ENCODE results near the gene GLIS1. TPM values are rescaled to one million over a fixed set of nuclear protein-coding genes. Genes with fewer than 3 reads are reported as not detected.

The GLIS1 gene
- total and polyA plus RNA-seq, 9 donors, result 0.12 to 2.9 (median 0.48) TPM; not detected in 1

DNA sequence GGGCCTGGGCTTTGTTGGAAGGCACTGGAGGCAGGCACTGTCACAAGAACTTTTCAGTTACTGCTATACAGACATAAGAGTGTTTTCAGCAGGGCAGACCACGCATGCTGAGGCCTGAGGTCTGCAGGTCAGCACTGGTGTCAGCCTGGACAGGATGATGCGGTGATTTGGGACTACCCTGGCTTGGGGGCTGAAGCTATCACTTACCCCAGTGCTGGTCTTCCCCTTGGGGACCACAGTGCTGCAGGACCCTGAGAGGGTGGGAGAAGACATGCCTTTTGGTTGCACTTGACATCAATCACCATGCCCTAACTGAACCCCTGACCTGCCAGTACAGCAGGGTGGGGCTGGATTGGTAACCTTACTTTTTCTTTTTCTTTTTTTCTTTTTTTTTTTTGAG is 270.6 kb downstream of the GLIS1 start:
- TF ChIP-seq POLR2A (IDR thresholded peaks at IDR 0.05), result no peak
- TF ChIP-seq EP300 (IDR thresholded peaks at IDR 0.05), result no peak
- TF ChIP-seq, protein P1, sequence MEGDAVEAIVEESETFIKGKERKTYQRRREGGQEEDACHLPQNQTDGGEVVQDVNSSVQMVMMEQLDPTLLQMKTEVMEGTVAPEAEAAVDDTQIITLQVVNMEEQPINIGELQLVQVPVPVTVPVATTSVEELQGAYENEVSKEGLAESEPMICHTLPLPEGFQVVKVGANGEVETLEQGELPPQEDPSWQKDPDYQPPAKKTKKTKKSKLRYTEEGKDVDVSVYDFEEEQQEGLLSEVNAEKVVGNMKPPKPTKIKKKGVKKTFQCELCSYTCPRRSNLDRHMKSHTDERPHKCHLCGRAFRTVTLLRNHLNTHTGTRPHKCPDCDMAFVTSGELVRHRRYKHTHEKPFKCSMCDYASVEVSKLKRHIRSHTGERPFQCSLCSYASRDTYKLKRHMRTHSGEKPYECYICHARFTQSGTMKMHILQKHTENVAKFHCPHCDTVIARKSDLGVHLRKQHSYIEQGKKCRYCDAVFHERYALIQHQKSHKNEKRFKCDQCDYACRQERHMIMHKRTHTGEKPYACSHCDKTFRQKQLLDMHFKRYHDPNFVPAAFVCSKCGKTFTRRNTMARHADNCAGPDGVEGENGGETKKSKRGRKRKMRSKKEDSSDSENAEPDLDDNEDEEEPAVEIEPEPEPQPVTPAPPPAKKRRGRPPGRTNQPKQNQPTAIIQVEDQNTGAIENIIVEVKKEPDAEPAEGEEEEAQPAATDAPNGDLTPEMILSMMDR (IDR thresholded peaks at IDR 0.05), result no peak
- 96 to 98% (median 96%) methylated on average over 2 of the region's 2 CpGs for WGBS, 3 donors
- intact Hi-C loops (cut with DNase I), result no loop called here

DNA sequence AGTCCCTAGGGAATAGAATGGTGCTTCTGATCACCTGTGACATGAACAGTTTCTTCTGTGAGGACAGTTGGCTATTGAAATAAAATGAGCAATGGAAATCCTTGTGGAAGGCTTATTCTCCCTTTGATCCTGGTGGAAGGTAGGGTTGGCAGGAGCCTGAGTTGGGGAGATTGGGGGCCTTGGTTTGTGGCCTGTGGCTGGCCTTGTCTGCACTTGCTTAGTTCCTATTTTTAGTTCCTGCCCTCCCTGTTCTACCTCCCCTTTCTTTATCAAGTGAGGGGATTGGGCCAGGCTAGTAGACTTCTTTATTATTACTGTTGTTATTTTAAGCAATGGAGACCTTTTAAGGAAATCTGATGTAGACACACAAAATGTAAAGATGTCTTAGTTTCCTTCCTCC is 271.6 kb downstream of the GLIS1 start:
- TF ChIP-seq, protein P1 (IDR thresholded peaks at IDR 0.05), result no peak
- TF ChIP-seq POLR2A (IDR thresholded peaks at IDR 0.05) (no peak), EP300 (IDR thresholded peaks at IDR 0.05) (no peak)
- Histone ChIP-seq H3K27me3 (no peaks in the 10 kb centered on the region), H3K9me3 (no peaks in the 10 kb centered on the region), H3K4me3 (no peak overlapping the region), H3K4me1 (ENCODE audit: insufficient read depth) (peaks cover 2% of the 10 kb centered on the region), H3K36me3 (no peaks in the 10 kb centered on the region), H3K27ac (no peak overlapping the region)
- intact Hi-C loops (cut with DNase I), result no loop called here
- no peak for DNase-seq

More for the DNA sequence above, 270.6 kb downstream of the GLIS1 start:
- Histone ChIP-seq H3K36me3 (no peaks in the 10 kb centered on the region), H3K4me1 (ENCODE audit: insufficient read depth) (peaks cover 2% of the 10 kb centered on the region), H3K4me3 (no peak overlapping the region), H3K9me3 (no peaks in the 10 kb centered on the region), H3K27me3 (no peaks in the 10 kb centered on the region), H3K27ac (no peak overlapping the region)
- no peak for DNase-seq

DNA sequence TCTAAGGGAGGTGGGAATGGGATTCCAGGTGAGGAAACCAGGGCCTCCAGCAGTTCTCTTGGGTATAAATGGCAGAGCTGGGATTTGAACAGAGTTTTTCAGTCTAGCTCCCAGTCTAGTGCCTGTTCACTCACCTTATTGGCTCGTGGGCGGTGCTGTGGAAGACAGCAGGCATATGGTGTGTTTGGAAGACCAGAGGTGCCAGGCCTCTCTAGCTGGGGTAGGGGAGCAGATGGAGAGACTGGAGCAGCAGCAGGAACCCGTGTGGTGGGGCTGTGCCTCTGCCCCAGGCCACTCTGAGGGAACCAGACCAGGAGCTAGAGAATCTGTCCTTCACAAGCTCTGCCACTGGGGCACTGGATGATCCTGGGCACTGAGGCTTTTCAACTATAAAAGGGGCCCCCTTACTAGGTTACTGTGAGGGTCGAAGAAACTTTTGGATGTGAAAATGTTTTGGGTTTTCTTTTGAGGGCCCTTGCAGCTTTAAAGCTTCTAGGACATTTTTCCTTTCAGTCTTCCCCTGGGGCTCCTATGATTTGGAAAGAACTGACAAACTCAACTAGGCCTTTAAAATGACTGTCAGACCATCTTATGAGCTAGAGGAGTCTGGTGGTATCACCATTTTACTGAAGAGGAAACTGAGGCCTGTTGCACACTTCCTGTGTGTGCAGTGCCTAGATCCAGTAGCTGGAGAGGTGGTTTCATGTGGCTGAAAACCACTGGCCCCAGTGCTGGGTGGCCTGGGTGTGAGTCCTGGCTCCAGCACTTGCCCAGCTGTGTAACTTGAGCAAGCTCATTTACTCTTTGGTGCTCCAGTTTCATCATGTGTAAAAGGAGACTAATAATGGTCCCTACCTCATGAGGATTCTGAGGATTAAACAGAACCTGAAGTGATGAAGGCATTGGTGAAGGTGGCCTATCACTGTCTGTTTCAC is 273.7 kb downstream of the GLIS1 start:
- TF ChIP-seq, protein P1 (IDR thresholded peaks at IDR 0.05), result no peak
- TF ChIP-seq EP300 (IDR thresholded peaks at IDR 0.05), result no peak
- TF ChIP-seq POLR2A (IDR thresholded peaks at IDR 0.05), result no peak
- Histone ChIP-seq H3K36me3 (no peaks in the 10 kb centered on the region), H3K27me3 (no peaks in the 10 kb centered on the region), H3K4me1 (ENCODE audit: insufficient read depth) (no peaks in the 10 kb centered on the region), H3K27ac (no peak overlapping the region), H3K9me3 (no peaks in the 10 kb centered on the region), H3K4me3 (no peak overlapping the region)
- no peak for DNase-seq
- intact Hi-C loops (cut with DNase I), result no loop called here
- WGBS, 3 donors, result 48 to 59% (median 57%) methylated on average over 4 of the region's 4 CpGs

DNA sequence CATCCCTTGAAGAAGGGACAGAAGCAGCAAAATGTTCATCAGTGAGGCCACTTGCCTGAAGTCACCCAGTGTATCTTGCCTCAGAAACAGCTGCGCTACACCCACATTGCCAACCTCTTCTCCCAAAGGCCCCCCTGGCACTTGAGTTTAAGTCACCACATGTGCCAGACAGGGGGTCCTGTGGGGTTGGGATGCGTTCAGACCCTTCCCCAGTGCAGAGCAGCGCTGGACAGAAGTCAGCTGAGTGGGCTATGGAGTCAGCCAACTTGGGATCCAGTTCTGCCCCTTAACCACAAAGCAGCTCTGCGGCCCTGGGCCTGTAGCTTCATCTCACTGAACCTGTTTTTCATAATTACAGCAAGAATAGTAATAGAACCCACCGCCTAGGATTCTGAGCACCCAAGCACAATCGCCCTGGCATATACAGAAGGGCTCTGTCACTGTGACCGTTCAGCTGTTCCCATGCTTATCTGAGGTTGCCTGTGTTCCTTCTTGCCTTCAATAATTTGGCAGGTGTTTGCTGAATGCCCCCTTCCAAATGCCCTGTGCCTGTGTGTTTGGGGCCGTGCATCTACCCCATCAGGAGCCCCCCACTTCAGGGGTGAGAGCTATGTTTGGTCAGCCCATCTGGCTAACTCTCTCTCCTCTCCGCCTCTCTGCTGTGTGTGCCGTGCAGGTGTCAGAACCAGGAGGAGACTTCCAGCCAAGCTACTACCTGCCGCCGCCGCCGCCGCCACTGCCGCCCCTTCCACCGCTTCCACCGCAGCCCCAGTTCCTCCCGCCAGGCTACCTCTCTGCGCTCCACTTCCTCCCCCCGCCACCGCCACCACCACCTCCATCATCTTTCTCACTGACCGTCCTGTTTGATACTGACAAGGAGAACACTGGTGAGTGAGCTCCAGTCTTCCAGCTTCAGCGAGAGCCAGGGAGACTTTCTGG is 274.7 kb downstream of the GLIS1 start:
- Histone ChIP-seq H3K4me3 (no peak overlapping the region), H3K4me1 (ENCODE audit: insufficient read depth) (no peaks in the 10 kb centered on the region), H3K36me3 (no peaks in the 10 kb centered on the region), H3K27me3 (no peaks in the 10 kb centered on the region), H3K9me3 (no peaks in the 10 kb centered on the region), H3K27ac (no peak overlapping the region)
- intact Hi-C loops (cut with DNase I), result no loop called here
- WGBS, 3 donors, result 84 to 87% (median 85%) methylated on average over 24 of the region's 24 CpGs
- DNase-seq, result no peak
- TF ChIP-seq EP300 (IDR thresholded peaks at IDR 0.05) (no peak), POLR2A (IDR thresholded peaks at IDR 0.05) (no peak)
- TF ChIP-seq, protein P1 (IDR thresholded peaks at IDR 0.05), result no peak

Measured in ovary (tissue), 9 donors.